Peyer's patch (tissue), 4 donors: Measurements from ENCODE around the gene MEIS1.

Experiments
- POLR2A ChIP-seq, 2 donors: fragments of 450-650 bp; IDR thresholded peaks; one replicate each; pipeline ENCODE4 v1.5.1; 2017; ENCODE audit warnings: antibody characterized with exemption in 2 of 2, mild to moderate bottlenecking in 2 of 2, moderate library complexity in 2 of 2
- TF ChIP-seq, protein P1 (sequence below), 6 experiments: fragments of 450-650 bp in 4 of 6; fragments of 200-600 bp in 2 of 6; sonication (generic) in 1 of 6; IDR thresholded peaks; one replicate each; pipeline ENCODE4 v1.5.1; 2017 to 2019; ENCODE audit warnings: antibody characterized with exemption in 6 of 6, mild to moderate bottlenecking in 3 of 6, moderate library complexity in 1 of 6

DNA sequence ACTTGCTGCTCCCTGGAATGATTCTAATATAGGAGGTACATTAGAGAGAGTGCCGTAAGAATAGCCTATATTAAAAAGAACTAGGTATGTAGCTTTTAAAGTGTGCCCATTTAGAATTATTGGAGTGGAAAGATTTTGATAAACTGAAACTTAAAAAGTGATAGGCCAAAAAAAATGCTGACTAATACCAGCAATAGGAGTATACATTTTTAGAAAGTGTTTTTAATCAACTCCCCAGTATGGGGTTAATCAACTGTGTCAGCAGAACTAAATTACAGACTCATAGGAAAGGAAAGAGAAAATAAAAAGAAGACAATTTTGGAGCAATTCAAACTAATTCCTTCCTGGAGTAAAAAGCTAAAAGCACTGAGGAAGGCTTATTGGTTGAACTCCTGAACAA is 13.3 kb upstream of the MEIS1 start:
- TF ChIP-seq, protein P1, sequence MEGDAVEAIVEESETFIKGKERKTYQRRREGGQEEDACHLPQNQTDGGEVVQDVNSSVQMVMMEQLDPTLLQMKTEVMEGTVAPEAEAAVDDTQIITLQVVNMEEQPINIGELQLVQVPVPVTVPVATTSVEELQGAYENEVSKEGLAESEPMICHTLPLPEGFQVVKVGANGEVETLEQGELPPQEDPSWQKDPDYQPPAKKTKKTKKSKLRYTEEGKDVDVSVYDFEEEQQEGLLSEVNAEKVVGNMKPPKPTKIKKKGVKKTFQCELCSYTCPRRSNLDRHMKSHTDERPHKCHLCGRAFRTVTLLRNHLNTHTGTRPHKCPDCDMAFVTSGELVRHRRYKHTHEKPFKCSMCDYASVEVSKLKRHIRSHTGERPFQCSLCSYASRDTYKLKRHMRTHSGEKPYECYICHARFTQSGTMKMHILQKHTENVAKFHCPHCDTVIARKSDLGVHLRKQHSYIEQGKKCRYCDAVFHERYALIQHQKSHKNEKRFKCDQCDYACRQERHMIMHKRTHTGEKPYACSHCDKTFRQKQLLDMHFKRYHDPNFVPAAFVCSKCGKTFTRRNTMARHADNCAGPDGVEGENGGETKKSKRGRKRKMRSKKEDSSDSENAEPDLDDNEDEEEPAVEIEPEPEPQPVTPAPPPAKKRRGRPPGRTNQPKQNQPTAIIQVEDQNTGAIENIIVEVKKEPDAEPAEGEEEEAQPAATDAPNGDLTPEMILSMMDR (IDR thresholded peaks at IDR 0.05), result no peak
- TF ChIP-seq POLR2A (IDR thresholded peaks at IDR 0.05), result no peak
